HepG2 (cell line): ENCODE measurements around the gene BCAS1. TPM values are rescaled to one million over a fixed set of nuclear protein-coding genes. Genes with fewer than 3 reads are reported as not detected.
A peak's percentile ranks its signal among the peaks of the same experiment; 100 is the strongest.

Experiments used
- ELF1 ChIP-seq: sonication (generic); formaldehyde crosslinking; IDR thresholded peaks from 2 replicates; pipeline ENCODE4 v1.4.0; 2020; ENCODE audit warnings: missing genetic modification reagents
- FIP1L1 ChIP-seq: fragments of 200-400 bp; formaldehyde crosslinking; IDR thresholded peaks from 2 replicates; pipeline ENCODE4 v1.6.1; 2018; ENCODE audit warnings: low read depth, mild to moderate bottlenecking, low read length, moderate library complexity, borderline replicate concordance; ENCODE audit not compliant: insufficient read depth
- FOXM1 ChIP-seq: sonication (generic); formaldehyde crosslinking; IDR thresholded peaks from 2 replicates; pipeline ENCODE4 v1.5.0; 2020; ENCODE audit warnings: missing genetic modification reagents
- HMG20A ChIP-seq: IDR thresholded peaks from 2 replicates; pipeline ENCODE4 v1.6.1; 2016; ENCODE audit warnings: borderline replicate concordance
- IKZF4 ChIP-seq: sonication (generic); formaldehyde crosslinking; IDR thresholded peaks from 2 replicates; pipeline ENCODE4 v1.5.1; 2020; ENCODE audit warnings: borderline replicate concordance, mild to moderate bottlenecking, low read depth, missing genetic modification reagents; ENCODE audit errors: not compliant biosample characterization
- MIXL1 ChIP-seq: IDR thresholded peaks from 2 replicates; pipeline ENCODE4 v1.6.1; 2016
- NCOA5 ChIP-seq: sonication (generic); formaldehyde crosslinking; IDR thresholded peaks from 2 replicates; pipeline ENCODE4 v1.4.0; 2020; ENCODE audit warnings: missing genetic modification reagents
- RBAK ChIP-seq: sonication (generic); formaldehyde crosslinking; IDR thresholded peaks from 2 replicates; pipeline ENCODE4 v1.5.1; 2020; ENCODE audit warnings: mild to moderate bottlenecking, missing genetic modification reagents
- RFX1 ChIP-seq: fragments of 450-650 bp; IDR thresholded peaks from 2 replicates; pipeline ENCODE4 v1.6.1; 2017
- TRIM24 ChIP-seq: sonication (generic); formaldehyde crosslinking; IDR thresholded peaks from 2 replicates; pipeline ENCODE4 v1.8.0; 2022; ENCODE audit warnings: mild to moderate bottlenecking, missing genetic modification reagents
- U2AF2 ChIP-seq: fragments of 200-400 bp; formaldehyde crosslinking; IDR thresholded peaks from 2 replicates; pipeline ENCODE4 v1.6.1; 2017; ENCODE audit warnings: low read depth, mild to moderate bottlenecking, low read length
- ZNF263 ChIP-seq: sonication (generic); formaldehyde crosslinking; IDR thresholded peaks from 2 replicates; pipeline ENCODE4 v1.4.0; 2020; ENCODE audit warnings: missing genetic modification reagents
- ZNF333 ChIP-seq: sonication (generic); formaldehyde crosslinking; IDR thresholded peaks from 2 replicates; pipeline ENCODE4 v1.4.0; 2020; ENCODE audit warnings: mild to moderate bottlenecking, missing genetic modification reagents, borderline replicate concordance
- ZNF343 ChIP-seq: sonication (generic); formaldehyde crosslinking; IDR thresholded peaks from 2 replicates; pipeline ENCODE4 v1.4.0; 2020; ENCODE audit warnings: mild to moderate bottlenecking, missing genetic modification reagents
- ZNF749 ChIP-seq: sonication (generic); formaldehyde crosslinking; IDR thresholded peaks from 2 replicates; pipeline ENCODE4 v1.8.0; 2022; ENCODE audit warnings: mild to moderate bottlenecking, missing genetic modification reagents, moderate library complexity, borderline replicate concordance
- ZNF776 ChIP-seq: sonication (generic); formaldehyde crosslinking; IDR thresholded peaks from 2 replicates; pipeline ENCODE4 v1.4.0; 2020; ENCODE audit warnings: mild to moderate bottlenecking, missing genetic modification reagents
- ZNF781 ChIP-seq: sonication (generic); formaldehyde crosslinking; IDR thresholded peaks from 2 replicates; pipeline ENCODE4 v1.5.1; 2020; ENCODE audit warnings: borderline replicate concordance, mild to moderate bottlenecking, missing genetic modification reagents; ENCODE audit errors: not compliant biosample characterization
- polyA plus RNA-seq, 8 experiments: library from polyadenylated mRNA; depleted of rRNA in 3 of 8; stranded (reverse) in 7 of 8; unstranded in 1 of 8; fragments of >200 nt; fragmentation: Illumina TruSeq in 4 of 8; extraction: Trizol in 4 of 8; gene quantifications; 2 replicates each; pipeline versions ENCODE4 v1.2.1 to v1.2.3, GENCODE V29; 2011 to 2016; ENCODE audit warnings: low read depth in 4 of 8, missing spikeins in 1 of 8, mixed read lengths in 1 of 8; ENCODE audit not compliant: insufficient read depth in 1 of 8
- total RNA-seq, 5 experiments: library from RNA; depleted of rRNA; stranded (reverse); fragments of >200 nt; fragmentation: Illumina TruSeq; extraction: Trizol; gene quantifications; 2 replicates each; pipeline ENCODE4 v1.2.3, GENCODE V29; 2016; ENCODE audit warnings: low read depth in 1 of 5
- TF ChIP-seq, protein P1 (sequence below): sonication (generic); formaldehyde crosslinking; IDR thresholded peaks from 2 replicates; pipeline ENCODE4 v1.9.0; 2021; ENCODE audit warnings: missing genetic modification reagents, borderline replicate concordance
- TF ChIP-seq, protein P2 (sequence below): IDR thresholded peaks from 2 replicates; pipeline ENCODE4 v1.6.1; 2016
- TF ChIP-seq, protein P3 (sequence below): sonication (generic); formaldehyde crosslinking; IDR thresholded peaks from 2 replicates; pipeline ENCODE4 v1.8.1; 2022; ENCODE audit warnings: mild to moderate bottlenecking, missing genetic modification reagents
- TF ChIP-seq, protein P4 (sequence below): sonication (generic); formaldehyde crosslinking; IDR thresholded peaks from 2 replicates; pipeline ENCODE4 v1.9.0; 2022; ENCODE audit warnings: low read depth, missing genetic modification reagents

BCAS1 gene
- total and polyA plus RNA-seq, 2 of the 13 experiments (the other 11 are each of a cell fraction or from before 2014, with no cell fraction given), result 0.55 to 0.91 TPM

DNA sequence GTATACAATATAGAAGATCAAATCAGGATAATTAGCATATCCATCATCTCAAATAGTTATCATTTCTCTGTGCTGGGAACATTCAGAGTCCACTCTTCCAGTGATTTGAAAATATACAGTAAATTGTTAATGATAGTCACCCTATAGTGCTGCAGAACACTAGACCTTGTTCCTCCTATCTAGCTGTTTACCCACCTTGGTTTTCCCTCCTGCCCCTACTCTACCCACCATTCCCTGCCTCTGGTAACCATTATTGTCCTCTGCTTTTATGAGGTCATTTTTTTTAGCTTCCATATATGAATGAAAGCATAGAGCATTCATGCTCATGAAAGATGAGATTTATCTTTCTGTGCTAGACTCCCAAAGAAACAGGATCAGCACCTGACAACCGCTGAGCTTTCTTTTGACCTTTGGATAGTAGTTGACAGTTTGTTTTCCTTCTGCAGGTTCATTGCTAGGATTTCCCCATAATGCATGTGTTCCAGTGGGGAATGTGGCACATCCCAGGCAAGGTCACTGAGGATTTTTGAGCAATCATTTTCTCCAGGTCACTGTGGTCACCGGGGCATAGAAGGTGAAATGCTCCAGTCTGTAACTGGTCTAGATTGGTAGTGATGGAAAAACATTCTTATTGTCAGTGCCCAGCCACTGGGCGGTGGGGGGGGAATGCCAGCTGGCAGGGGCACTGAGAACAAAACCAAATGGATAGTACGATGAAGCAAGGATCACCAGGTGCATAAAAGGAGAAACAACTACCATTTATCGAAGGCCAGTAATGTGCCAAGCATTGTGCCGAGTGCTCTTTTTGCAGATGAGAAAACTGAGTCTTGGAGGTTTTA, 33.6 kb upstream of the BCAS1 start (continued):
- TF ChIP-seq, protein P1, sequence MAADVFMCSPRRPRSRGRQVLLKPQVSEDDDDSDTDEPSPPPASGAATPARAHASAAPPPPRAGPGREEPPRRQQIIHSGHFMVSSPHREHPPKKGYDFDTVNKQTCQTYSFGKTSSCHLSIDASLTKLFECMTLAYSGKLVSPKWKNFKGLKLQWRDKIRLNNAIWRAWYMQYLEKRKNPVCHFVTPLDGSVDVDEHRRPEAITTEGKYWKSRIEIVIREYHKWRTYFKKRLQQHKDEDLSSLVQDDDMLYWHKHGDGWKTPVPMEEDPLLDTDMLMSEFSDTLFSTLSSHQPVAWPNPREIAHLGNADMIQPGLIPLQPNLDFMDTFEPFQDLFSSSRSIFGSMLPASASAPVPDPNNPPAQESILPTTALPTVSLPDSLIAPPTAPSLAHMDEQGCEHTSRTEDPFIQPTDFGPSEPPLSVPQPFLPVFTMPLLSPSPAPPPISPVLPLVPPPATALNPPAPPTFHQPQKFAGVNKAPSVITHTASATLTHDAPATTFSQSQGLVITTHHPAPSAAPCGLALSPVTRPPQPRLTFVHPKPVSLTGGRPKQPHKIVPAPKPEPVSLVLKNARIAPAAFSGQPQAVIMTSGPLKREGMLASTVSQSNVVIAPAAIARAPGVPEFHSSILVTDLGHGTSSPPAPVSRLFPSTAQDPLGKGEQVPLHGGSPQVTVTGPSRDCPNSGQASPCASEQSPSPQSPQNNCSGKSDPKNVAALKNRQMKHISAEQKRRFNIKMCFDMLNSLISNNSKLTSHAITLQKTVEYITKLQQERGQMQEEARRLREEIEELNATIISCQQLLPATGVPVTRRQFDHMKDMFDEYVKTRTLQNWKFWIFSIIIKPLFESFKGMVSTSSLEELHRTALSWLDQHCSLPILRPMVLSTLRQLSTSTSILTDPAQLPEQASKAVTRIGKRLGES (CRISPR knock-in tag), result peak; percentile 47
- peak; percentile 74 for TF ChIP-seq ZNF263 (CRISPR knock-in tag)
- TF ChIP-seq RFX1, result no peak
- TF ChIP-seq NCOA5 (CRISPR knock-in tag), result no peak
- TF ChIP-seq, protein P2, sequence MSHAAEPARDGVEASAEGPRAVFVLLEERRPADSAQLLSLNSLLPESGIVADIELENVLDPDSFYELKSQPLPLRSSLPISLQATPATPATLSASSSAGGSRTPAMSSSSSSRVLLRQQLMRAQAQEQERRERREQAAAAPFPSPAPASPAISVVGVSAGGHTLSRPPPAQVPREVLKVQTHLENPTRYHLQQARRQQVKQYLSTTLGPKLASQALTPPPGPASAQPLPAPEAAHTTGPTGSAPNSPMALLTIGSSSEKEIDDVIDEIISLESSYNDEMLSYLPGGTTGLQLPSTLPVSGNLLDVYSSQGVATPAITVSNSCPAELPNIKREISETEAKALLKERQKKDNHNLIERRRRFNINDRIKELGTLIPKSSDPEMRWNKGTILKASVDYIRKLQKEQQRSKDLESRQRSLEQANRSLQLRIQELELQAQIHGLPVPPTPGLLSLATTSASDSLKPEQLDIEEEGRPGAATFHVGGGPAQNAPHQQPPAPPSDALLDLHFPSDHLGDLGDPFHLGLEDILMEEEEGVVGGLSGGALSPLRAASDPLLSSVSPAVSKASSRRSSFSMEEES, result peak; percentile 98
- TF ChIP-seq, protein P3, sequence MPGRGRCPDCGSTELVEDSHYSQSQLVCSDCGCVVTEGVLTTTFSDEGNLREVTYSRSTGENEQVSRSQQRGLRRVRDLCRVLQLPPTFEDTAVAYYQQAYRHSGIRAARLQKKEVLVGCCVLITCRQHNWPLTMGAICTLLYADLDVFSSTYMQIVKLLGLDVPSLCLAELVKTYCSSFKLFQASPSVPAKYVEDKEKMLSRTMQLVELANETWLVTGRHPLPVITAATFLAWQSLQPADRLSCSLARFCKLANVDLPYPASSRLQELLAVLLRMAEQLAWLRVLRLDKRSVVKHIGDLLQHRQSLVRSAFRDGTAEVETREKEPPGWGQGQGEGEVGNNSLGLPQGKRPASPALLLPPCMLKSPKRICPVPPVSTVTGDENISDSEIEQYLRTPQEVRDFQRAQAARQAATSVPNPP (CRISPR knock-in tag), result peak; percentile 96
- peak; percentile 81 for TF ChIP-seq ELF1 (CRISPR knock-in tag)
- TF ChIP-seq ZNF343 (CRISPR knock-in tag), result 0 out of 2 replicates have a peak, but pooled peaks have one; percentile 12
- peak; percentile 39; the same call in 1 of the 2 replicates for TF ChIP-seq ZNF749 (CRISPR knock-in tag)
- TF ChIP-seq ZNF776 (CRISPR knock-in tag), result no peak
- TF ChIP-seq U2AF2, result no peak
- TF ChIP-seq HMG20A (CRISPR knock-in tag), result peak; percentile 99
- peak; percentile 69 for TF ChIP-seq ZNF781 (CRISPR knock-in tag)
- TF ChIP-seq TRIM24 (CRISPR knock-in tag), result peak; percentile 94
- TF ChIP-seq FIP1L1, result 0 out of 2 replicates have a peak, but pooled peaks have one; percentile 55
- no peak for TF ChIP-seq ZNF333 (CRISPR knock-in tag)
- TF ChIP-seq MIXL1, result peak; percentile 99
- peak; percentile 90 for TF ChIP-seq IKZF4 (CRISPR knock-in tag)
- TF ChIP-seq RBAK (CRISPR knock-in tag), result no peak
- peak; percentile 46; the same call in 1 of the 2 replicates for TF ChIP-seq FOXM1 (CRISPR knock-in tag)
- TF ChIP-seq, protein P4, sequence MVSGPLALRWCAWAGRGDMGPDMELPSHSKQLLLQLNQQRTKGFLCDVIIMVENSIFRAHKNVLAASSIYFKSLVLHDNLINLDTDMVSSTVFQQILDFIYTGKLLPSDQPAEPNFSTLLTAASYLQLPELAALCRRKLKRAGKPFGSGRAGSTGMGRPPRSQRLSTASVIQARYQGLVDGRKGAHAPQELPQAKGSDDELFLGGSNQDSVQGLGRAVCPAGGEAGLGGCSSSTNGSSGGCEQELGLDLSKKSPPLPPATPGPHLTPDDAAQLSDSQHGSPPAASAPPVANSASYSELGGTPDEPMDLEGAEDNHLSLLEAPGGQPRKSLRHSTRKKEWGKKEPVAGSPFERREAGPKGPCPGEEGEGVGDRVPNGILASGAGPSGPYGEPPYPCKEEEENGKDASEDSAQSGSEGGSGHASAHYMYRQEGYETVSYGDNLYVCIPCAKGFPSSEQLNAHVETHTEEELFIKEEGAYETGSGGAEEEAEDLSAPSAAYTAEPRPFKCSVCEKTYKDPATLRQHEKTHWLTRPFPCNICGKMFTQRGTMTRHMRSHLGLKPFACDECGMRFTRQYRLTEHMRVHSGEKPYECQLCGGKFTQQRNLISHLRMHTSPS (CRISPR knock-in tag), result peak; percentile 99
